Measurements from ENCODE around the gene STK32C.

DNA sequence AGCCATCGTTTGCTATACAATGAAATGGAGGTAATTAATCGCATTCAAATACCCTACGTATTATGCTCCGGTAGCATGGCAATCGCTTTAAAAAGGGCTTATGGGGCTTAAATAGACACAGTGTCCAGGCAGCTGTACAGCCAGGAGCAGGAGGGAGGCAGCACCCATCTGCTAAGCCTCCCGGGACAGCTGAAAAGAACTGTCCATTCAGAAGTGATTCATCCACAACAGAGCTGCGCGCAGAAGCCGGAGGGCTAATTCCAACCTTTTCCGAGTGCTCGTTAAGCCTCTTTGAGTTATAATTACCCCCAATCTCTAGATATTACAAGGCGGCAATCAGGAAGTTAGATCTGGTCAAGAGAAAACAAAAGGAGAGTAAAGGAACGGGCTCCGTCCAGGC lies 62.7 kb downstream of the STK32C start:
- no peak for TF ChIP-seq ZNF274 (IDR thresholded peaks at IDR 0.05; ENCODE audit: low read depth, low read length)
- no peak for TF ChIP-seq YY1 (IDR thresholded peaks at IDR 0.05; ENCODE audit: insufficient read depth, insufficient read length)
- no peak for TF ChIP-seq SUZ12 (IDR thresholded peaks at IDR 0.05; ENCODE audit: extremely low read depth, insufficient read depth, insufficient read length)
